H7 (cell line): ENCODE data around the gene EFCC1. TPM values are rescaled to one million over a fixed set of nuclear protein-coding genes. Genes with fewer than 3 reads are reported as not detected.
A peak's percentile ranks its signal among the peaks of the same experiment; 100 is the strongest.

Experiments used
- DNase-seq: peaks from one replicate; pipeline ENCODE4 v3.0.0; 2012
- H3K27me3 ChIP-seq: 2 replicates; pipeline ENCODE4 v1.6.0; 2011; ENCODE audit warnings: mild to moderate bottlenecking, low read length; ENCODE audit not compliant: control insufficient read depth, insufficient read depth
- H3K36me3 ChIP-seq: replicated peaks from 2 replicates; pipeline ENCODE4 v1.5.1; 2011; ENCODE audit warnings: low read length; ENCODE audit not compliant: control insufficient read depth, insufficient read depth
- H3K4me3 ChIP-seq: 2 replicates; pipeline ENCODE4 v1.5.1; 2011; ENCODE audit warnings: low read depth, mild to moderate bottlenecking, control low read depth, low read length, moderate library complexity; ENCODE audit not compliant: insufficient read depth
- total RNA-seq: library from RNA; depleted of rRNA; stranded (reverse); fragments of >200 nt; shearing (Covaris generic); gene quantifications from 2 replicates; pipeline ENCODE4 v1.2.3, GENCODE V29; 2014

EFCC1 gene
- total RNA-seq, 1 experiment from 2014 or later, result 0.21 TPM

DNA sequence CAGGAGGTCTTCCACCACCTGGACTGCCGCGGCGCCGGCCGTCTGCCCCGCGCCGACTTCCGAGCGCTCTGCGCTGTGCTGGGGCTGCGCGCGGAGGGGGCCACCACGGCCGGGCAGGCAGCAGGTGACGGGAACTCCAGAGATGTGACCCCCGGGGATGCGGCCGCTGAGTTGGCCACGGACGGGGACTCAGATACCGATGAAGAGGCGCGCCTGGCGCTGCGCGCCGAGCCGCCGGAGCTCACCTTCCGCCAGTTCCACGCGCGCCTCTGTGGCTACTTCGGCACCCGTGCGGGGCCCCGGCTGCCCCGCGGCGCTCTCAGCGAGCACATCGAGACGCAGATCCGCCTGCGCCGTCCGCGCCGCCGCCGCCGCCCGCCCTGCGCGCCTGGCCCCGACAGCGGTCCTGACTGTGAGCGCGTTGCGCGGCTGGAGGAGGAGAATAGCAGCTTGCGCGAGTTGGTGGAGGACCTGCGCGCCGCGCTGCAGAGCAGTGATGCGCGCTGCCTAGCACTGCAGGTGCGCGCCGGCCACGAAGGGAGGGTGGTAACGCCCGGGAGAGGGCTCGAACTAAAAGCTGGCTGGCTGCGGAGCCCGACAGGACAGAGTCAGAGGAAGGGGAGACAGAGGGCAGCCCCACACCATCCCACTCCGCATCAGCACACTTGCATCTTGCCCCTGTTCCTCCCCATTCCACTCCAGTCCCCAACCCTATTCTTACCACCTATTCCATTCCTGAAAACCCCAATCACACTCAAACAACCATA is 885 bp downstream of the EFCC1 start:
- H3K27me3 ChIP-seq, result peaks cover 52% of the 10 kb centered on the region
- DNase-seq, result peak; percentile 83
- H3K36me3 ChIP-seq, result no peaks in the 10 kb centered on the region
- peak overlapping the region; percentile 69 for H3K4me3 ChIP-seq

DNA sequence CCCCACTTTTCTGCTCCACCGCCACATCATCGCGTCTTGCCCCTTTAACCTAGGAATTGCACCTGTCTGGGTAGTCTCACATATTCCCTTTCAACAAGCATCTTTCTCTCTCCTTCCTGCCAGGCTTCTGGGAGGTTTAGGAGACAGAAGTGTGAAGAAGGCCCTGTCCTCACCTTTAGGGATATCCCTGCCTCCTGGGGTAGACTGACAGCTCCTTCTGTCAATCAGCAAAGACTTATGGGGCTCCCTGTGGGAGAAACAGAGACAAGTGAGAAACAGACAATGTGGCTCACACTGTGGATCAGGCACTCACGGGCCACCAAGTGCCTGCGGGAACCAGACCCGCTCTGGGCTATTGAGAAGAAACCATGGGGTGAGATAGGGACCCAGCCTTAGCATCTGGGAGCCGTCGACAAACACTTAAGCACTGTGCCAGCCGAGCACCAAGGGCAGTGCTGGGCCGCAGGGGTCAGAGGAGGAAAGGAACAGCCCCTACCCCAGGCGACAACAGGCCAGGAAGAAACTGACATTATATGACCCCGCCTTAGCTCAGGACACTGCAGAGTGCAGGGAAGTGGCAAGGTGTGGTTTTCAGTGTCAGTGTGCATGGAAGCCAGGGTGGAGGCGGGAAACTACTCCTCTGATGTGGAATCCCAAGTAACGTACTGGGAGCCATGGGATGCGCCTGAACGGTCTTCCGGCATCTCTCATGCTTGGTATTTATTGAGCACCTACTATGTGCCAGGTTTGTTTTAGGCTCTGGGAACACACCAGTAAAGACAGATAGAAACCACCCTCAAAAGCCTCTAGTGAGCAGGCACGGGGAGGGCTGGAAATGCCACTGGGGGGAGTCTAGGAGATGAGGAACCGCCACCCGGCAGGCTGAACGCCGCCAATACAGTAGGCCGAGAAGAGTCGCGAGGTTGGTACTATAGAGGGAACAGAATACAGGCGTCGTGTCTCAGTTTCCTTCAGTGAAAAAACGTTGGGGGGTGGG is 1.8 kb downstream of the EFCC1 start:
- no peaks in the 10 kb centered on the region for H3K36me3 ChIP-seq
- H3K4me3 ChIP-seq, result no peak overlapping the region
- H3K27me3 ChIP-seq, result peaks cover 52% of the 10 kb centered on the region
- DNase-seq, result no peak

GRCh38 chr3:129003578-129004112 is 2.5 kb downstream of the EFCC1 start:
- peak; percentile 86 for DNase-seq
- no peaks in the 10 kb centered on the region for H3K36me3 ChIP-seq
- peak overlapping the region; percentile 8; the same call in 1 of the 2 replicates for H3K4me3 ChIP-seq
- H3K27me3 ChIP-seq, result peaks cover 52% of the 10 kb centered on the region

GRCh38 chr3:129004639-129005295 is 3.7 kb downstream of the EFCC1 start:
- Histone ChIP-seq H3K36me3 (no peaks in the 10 kb centered on the region), H3K27me3 (peaks cover 49% of the 10 kb centered on the region), H3K4me3 (no peak overlapping the region)
- DNase-seq, result no peak

DNA sequence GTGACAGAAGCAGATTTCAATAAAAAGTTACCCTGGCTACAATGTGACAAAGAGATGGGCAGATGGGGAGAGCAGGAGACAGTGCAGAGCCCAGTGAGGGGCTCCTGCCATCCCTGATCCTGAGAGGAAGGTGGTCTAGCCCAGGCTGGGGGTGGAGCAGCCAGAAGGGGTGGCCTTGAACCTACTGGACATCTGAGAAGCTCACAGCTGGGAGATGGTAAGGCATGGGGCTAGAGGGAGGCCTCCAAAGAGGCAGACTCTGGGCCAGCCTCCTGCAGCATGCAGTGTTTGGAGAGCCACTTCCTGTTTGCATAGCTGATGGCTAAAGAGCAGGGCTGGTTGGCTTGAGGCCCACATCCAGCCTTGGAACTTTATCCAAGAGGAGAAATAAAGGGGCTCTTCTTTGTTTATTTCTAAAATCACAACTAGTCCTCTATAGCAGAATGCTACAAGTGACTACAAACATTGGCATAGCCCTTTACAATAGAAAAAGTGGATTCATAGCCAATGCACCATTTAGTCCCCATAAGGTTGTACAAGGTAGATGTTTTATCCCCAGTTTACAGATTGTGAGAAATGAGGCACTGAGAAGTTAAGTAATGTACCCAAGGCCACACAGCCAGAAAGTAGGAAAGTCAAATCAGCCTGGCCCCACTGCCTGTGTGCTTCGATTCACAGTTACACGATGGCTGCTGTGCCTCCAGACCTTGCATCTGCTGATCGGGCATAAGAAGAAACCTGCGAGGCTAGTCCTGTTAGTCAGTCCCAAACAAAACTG is 4.6 kb downstream of the EFCC1 start:
- H3K4me3 ChIP-seq, result no peak overlapping the region
- no peak for DNase-seq
- H3K27me3 ChIP-seq, result peaks cover 39% of the 10 kb centered on the region
- H3K36me3 ChIP-seq, result no peaks in the 10 kb centered on the region

GRCh38 chr3:129006864-129007263 is 5.8 kb downstream of the EFCC1 start:
- DNase-seq, result no peak
- no peak overlapping the region for H3K4me3 ChIP-seq
- peaks cover 28% of the 10 kb centered on the region for H3K27me3 ChIP-seq
- no peaks in the 10 kb centered on the region for H3K36me3 ChIP-seq

DNA sequence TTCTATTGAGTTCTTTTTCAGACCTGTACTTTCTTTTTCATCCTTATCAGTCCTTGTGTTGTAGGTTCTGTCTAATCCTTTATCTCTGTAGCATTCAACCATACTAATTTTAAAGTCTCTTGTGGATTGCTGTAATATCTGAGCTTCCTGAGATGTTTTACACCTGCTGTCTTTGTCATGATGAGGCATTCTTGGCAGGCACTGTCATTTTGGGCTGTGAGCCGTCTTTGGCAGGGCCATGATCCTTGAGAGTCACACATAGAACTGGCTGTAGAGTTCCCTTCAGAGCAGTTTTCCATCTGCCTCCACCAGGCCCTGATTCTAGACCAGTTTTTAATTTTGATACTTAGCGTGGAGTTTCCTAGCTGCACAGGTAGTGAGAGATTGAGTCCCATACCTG is 6.7 kb downstream of the EFCC1 start:
- DNase-seq, result no peak
- H3K4me3 ChIP-seq, result no peak overlapping the region
- no peaks in the 10 kb centered on the region for H3K36me3 ChIP-seq
- peaks cover 18% of the 10 kb centered on the region for H3K27me3 ChIP-seq

DNA sequence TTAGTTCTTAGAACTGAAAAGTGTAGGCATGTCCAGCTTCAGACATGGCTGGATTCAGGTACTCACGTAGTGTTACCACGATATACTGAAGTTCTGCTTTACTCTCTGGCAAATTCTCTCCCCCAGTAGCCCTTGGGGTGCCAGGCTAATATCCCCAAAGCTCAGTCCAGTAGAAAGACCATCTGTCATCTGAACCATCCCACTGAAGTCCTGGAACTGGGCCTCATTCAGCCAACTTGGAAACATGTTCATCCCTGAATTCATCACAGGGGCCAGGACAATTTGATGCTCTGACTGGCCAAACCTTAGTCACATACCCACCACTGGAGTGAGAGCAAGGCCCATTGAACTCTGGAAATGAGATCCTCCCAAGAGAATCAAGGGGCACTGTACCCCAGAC is 8.2 kb downstream of the EFCC1 start:
- Histone ChIP-seq H3K4me3 (no peak overlapping the region), H3K27me3 (peaks cover 5% of the 10 kb centered on the region; the same call in 1 of the 2 replicates), H3K36me3 (no peaks in the 10 kb centered on the region)
- no peak for DNase-seq

DNA sequence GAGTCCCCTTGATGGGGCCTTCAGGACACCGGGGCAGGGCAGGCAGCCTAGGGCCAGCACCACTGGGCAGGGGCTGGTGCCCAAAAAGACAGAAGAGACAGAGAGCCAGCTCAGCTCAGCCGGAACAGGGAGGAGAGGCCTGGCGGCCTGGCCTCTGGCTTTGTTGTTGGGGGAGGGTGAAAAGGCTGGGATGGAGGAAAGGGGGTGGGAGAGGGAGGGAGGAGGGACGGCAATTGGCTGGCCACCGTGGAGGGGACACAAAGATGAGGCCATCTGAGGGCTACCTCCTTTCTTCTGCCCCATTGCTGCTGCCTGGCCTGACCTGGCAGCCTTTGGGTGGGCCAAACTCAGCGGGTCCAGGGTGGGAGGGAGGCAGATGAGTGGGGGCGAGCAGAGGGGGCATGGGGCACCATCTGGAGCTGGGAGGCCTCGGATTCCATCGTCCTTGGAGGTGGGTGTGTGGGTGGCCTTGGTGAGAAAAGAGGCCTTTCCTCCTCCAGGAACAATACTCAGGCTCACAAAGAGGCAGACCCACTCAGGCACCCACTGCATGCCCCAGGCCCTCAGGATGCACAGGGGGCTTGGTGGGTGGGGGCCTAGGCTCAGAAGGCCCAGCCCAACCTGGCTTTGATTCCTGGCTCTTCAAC is 9.3 kb downstream of the EFCC1 start:
- DNase-seq, result no peak
- H3K36me3 ChIP-seq, result no peaks in the 10 kb centered on the region
- peaks cover 2% of the 10 kb centered on the region; the same call in 1 of the 2 replicates for H3K27me3 ChIP-seq
- H3K4me3 ChIP-seq, result no peak overlapping the region

DNA sequence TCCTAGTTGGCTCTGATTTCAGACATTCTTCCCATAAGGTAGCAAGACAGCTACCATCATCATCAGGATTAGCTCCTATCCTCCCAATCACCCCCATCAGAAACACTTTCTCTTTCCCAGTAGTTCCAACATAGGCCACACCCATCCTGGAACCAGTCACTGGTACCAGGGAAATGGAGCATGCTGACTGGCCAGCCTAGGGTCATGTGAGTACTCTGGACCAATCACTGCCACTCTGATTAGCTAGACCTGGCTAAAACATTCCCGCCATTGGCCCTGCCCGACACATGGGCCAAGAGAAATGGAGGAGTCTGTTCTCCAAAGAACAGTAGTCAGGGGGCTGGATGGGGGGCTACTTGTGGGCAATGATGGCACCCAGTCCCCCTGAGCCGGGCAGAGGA is 12.4 kb downstream of the EFCC1 start:
- DNase-seq, result peak; percentile 58
- Histone ChIP-seq H3K27me3 (no peaks in the 10 kb centered on the region), H3K4me3 (no peak overlapping the region), H3K36me3 (no peaks in the 10 kb centered on the region)

- Histone ChIP-seq H3K27me3 (no peaks in the 10 kb centered on the region), H3K4me3 (no peak overlapping the region), H3K36me3 (no peaks in the 10 kb centered on the region)
- DNase-seq, result no peak
Observed at GRCh38 chr3:129014148-129014547, 13.0 kb downstream of the EFCC1 start.

GRCh38 chr3:129014793-129015345 is 13.8 kb downstream of the EFCC1 start:
- no peaks in the 10 kb centered on the region for H3K27me3 ChIP-seq
- no peaks in the 10 kb centered on the region for H3K36me3 ChIP-seq
- no peak for DNase-seq
- no peak overlapping the region for H3K4me3 ChIP-seq
